ENCODE measurements around the gene CHID1. TPM values are rescaled to one million over a fixed set of nuclear protein-coding genes. Genes with fewer than 3 reads are reported as not detected.

The CHID1 gene
- total and polyA plus RNA-seq, 9 of the 15 experiments (the other 6 are each of a cell fraction or from before 2014, with no cell fraction given): 15.1 to 108 (median 39.8) TPM

- TF ChIP-seq, protein P1, sequence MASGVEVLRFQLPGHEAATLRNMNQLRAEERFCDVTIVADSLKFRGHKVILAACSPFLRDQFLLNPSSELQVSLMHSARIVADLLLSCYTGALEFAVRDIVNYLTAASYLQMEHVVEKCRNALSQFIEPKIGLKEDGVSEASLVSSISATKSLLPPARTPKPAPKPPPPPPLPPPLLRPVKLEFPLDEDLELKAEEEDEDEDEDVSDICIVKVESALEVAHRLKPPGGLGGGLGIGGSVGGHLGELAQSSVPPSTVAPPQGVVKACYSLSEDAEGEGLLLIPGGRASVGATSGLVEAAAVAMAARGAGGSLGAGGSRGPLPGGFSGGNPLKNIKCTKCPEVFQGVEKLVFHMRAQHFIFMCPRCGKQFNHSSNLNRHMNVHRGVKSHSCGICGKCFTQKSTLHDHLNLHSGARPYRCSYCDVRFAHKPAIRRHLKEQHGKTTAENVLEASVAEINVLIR (CRISPR knock-in tag; IDR thresholded peaks at IDR 0.05): no peak
- TF ChIP-seq SMAD4 (CRISPR knock-in tag; conservative IDR thresholded peaks at IDR 0.05) (peak; percentile 71), NFIC (IDR thresholded peaks at IDR 0.05) (0 out of 2 replicates have a peak, but pooled peaks have one; percentile 9), MEF2D (tag; conservative IDR thresholded peaks at IDR 0.05; ENCODE audit: low read depth) (no peak), FOXK1 (CRISPR knock-in tag; IDR thresholded peaks at IDR 0.05; ENCODE audit: borderline replicate concordance) (no peak), E4F1 (CRISPR knock-in tag; IDR thresholded peaks at IDR 0.05; ENCODE audit: borderline replicate concordance) (no peak), CEBPB (tag; IDR thresholded peaks at IDR 0.05) (no peak), HDAC6 (IDR thresholded peaks at IDR 0.05; ENCODE audit: low read depth, low read length) (no peak), CREB1 (IDR thresholded peaks at IDR 0.05) (peak; percentile 42), CREB1 (CRISPR knock-in tag; IDR thresholded peaks at IDR 0.05) (no peak; the same call in 1 of the 2 replicates), SIN3B (IDR thresholded peaks at IDR 0.05; ENCODE audit: low read depth) (0 out of 2 replicates have a peak, but pooled peaks have one; percentile 29), C11orf30 (IDR thresholded peaks at IDR 0.05; ENCODE audit: low read depth) (no peak), PYGO2 (tag; IDR thresholded peaks at IDR 0.05) (no peak), ZZZ3 (IDR thresholded peaks at IDR 0.05) (no peak), ARID4B (CRISPR knock-in tag; IDR thresholded peaks at IDR 0.05) (peak; percentile 38; the same call in 1 of the 2 replicates)
- TF ChIP-seq, protein P2, sequence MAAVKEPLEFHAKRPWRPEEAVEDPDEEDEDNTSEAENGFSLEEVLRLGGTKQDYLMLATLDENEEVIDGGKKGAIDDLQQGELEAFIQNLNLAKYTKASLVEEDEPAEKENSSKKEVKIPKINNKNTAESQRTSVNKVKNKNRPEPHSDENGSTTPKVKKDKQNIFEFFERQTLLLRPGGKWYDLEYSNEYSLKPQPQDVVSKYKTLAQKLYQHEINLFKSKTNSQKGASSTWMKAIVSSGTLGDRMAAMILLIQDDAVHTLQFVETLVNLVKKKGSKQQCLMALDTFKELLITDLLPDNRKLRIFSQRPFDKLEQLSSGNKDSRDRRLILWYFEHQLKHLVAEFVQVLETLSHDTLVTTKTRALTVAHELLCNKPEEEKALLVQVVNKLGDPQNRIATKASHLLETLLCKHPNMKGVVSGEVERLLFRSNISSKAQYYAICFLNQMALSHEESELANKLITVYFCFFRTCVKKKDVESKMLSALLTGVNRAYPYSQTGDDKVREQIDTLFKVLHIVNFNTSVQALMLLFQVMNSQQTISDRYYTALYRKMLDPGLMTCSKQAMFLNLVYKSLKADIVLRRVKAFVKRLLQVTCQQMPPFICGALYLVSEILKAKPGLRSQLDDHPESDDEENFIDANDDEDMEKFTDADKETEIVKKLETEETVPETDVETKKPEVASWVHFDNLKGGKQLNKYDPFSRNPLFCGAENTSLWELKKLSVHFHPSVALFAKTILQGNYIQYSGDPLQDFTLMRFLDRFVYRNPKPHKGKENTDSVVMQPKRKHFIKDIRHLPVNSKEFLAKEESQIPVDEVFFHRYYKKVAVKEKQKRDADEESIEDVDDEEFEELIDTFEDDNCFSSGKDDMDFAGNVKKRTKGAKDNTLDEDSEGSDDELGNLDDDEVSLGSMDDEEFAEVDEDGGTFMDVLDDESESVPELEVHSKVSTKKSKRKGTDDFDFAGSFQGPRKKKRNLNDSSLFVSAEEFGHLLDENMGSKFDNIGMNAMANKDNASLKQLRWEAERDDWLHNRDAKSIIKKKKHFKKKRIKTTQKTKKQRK (IDR thresholded peaks at IDR 0.05; ENCODE audit: borderline replicate concordance, low read depth, low read length): no peak
Observed at GRCh38 chr11:833114-833791, 77.4 kb downstream of the CHID1 start (continued).
